ENCODE data around the gene GIGYF2. TPM values are rescaled to one million over a fixed set of nuclear protein-coding genes. Genes with fewer than 3 reads are reported as not detected.
"Not testable (repeated sequence)": the region's sequence is repeated elsewhere in the genome, so short reads cannot be mapped to it uniquely, and the experiment has no call there.

Gene GIGYF2
- total and polyA plus RNA-seq, 3 donors from 2014 or later, result 107 to 173 (median 150) TPM

GRCh38 chr2:232707076-232707475, 9.9 kb downstream of the GIGYF2 start:
- intact Hi-C loops (cut with DNase I; ENCODE audit: low total_unique reads), result no loop called here
- 73 to 74% methylated on average over 4 of the region's 4 CpGs for WGBS, 2 donors
- no peak overlapping the region for H3K4me3 ChIP-seq
- no peak for DNase-seq
- H3K27me3 ChIP-seq, result no peaks in the 10 kb centered on the region
- no peaks in the 10 kb centered on the region for H3K4me1 ChIP-seq
- no peaks in the 10 kb centered on the region for H3K9me3 ChIP-seq
- no peaks in the 10 kb centered on the region for H3K36me3 ChIP-seq (ENCODE audit: low read depth, missing control alignments)
- TF ChIP-seq POLR2A (IDR thresholded peaks at IDR 0.05) (no peak), CTCF (IDR thresholded peaks at IDR 0.05) (no peak)
- no peak overlapping the region for H3K27ac ChIP-seq

GRCh38 chr2:232713505-232713904, 16.4 kb downstream of the GIGYF2 start:
- Histone ChIP-seq H3K27me3 (no peaks in the 10 kb centered on the region), H3K4me1 (no peaks in the 10 kb centered on the region), H3K9me3 (no peaks in the 10 kb centered on the region), H3K36me3 (ENCODE audit: low read depth, missing control alignments) (no peaks in the 10 kb centered on the region), H3K4me3 (no peak overlapping the region), H3K27ac (no peak overlapping the region)
- no peak for DNase-seq
- intact Hi-C loops (cut with DNase I; ENCODE audit: low total_unique reads), result no loop called here
- TF ChIP-seq CTCF (IDR thresholded peaks at IDR 0.05) (no peak), POLR2A (IDR thresholded peaks at IDR 0.05) (no peak)

- DNase-seq, result no peak
- Histone ChIP-seq H3K4me1 (no peaks in the 10 kb centered on the region), H3K9me3 (no peaks in the 10 kb centered on the region), H3K36me3 (ENCODE audit: low read depth, missing control alignments) (no peaks in the 10 kb centered on the region), H3K4me3 (no peak overlapping the region), H3K27ac (no peak overlapping the region), H3K27me3 (no peaks in the 10 kb centered on the region)
- intact Hi-C loops (cut with DNase I; ENCODE audit: low total_unique reads), result no loop called here
- no peak for TF ChIP-seq POLR2A (IDR thresholded peaks at IDR 0.05)
- no peak for TF ChIP-seq CTCF (IDR thresholded peaks at IDR 0.05)
- 78 to 79% methylated on average over 3 of the region's 3 CpGs for WGBS, 2 donors
Observed at GRCh38 chr2:232714969-232715368, 17.8 kb downstream of the GIGYF2 start.

GRCh38 chr2:232720056-232720455, 22.9 kb downstream of the GIGYF2 start:
- H3K4me3 ChIP-seq; H3K9me3 ChIP-seq; intact Hi-C loops (cut with DNase I; ENCODE audit: low total_unique reads); H3K36me3 ChIP-seq (ENCODE audit: low read depth, missing control alignments); H3K27ac ChIP-seq; H3K27me3 ChIP-seq; H3K4me1 ChIP-seq; DNase-seq: not testable (repeated sequence)

GRCh38 chr2:232721261-232721660, 24.1 kb downstream of the GIGYF2 start:
- intact Hi-C loops (cut with DNase I; ENCODE audit: low total_unique reads), result no loop called here
- no peak overlapping the region for H3K4me3 ChIP-seq

More at GRCh38 chr2:232721261-232721660, 24.1 kb downstream of the GIGYF2 start:
- Histone ChIP-seq H3K27ac (no peak overlapping the region), H3K9me3 (no peaks in the 10 kb centered on the region), H3K27me3 (no peaks in the 10 kb centered on the region), H3K36me3 (ENCODE audit: low read depth, missing control alignments) (no peaks in the 10 kb centered on the region), H3K4me1 (no peaks in the 10 kb centered on the region)
- no peak for DNase-seq
- TF ChIP-seq CTCF (IDR thresholded peaks at IDR 0.05) (no peak), POLR2A (IDR thresholded peaks at IDR 0.05) (no peak)
- 81 to 87% methylated on average over 2 of the region's 2 CpGs for WGBS, 2 donors
